Epithelial cell of proximal tubule (primary cell): ENCODE results near the gene REM2. TPM values are rescaled to one million over a fixed set of nuclear protein-coding genes. Genes with fewer than 3 reads are reported as not detected.

Experiments used
- DNase-seq: peaks from one replicate; pipeline ENCODE4 v3.0.0-alpha.2; 2011; ENCODE audit warnings: low read depth
- H3K4me3 ChIP-seq: 2 replicates; pipeline ENCODE4 v1.5.1; 2011; ENCODE audit warnings: low read depth, mild to moderate bottlenecking, low read length
- CTCF ChIP-seq: conservative IDR thresholded peaks from 2 replicates; pipeline ENCODE4 v1.5.1; 2012; ENCODE audit warnings: low read depth, mild to moderate bottlenecking, low read length
- total RNA-seq: library from RNA; depleted of rRNA; stranded (reverse); fragments of >200 nt; gene quantifications from 2 replicates; pipeline ENCODE4 v1.2.3, GENCODE V29; 2015

REM2 gene
- total RNA-seq, 1 donor from 2014 or later: 0.17 TPM

GRCh38 chr14:22932146-22932545 lies 49.1 kb downstream of the REM2 start:
- no peak overlapping the region for H3K4me3 ChIP-seq
- no peak for TF ChIP-seq CTCF
- DNase-seq: no peak

GRCh38 chr14:22935156-22935555 lies 52.1 kb downstream of the REM2 start:
- DNase-seq: no peak
- H3K4me3 ChIP-seq: no peak overlapping the region
- TF ChIP-seq CTCF: no peak

Other genes with a start within 250 kb of the REM2 start
- gene OR6J1, start 238.9 kb upstream of the REM2 start, total RNA-seq: not detected in 2 replicates
- 99.2 and 109 TPM in 2 replicates for gene OXA1L, start 116.5 kb upstream of the REM2 start, total RNA-seq
- 3.5 and 5.6 TPM in 2 replicates for gene SLC7A7, start 67.8 kb upstream of the REM2 start, total RNA-seq
- 160 and 224 TPM in 2 replicates for gene MRPL52, start 53.3 kb upstream of the REM2 start, total RNA-seq
- 224 and 227 TPM in 2 replicates for gene MMP14, start 46.6 kb upstream of the REM2 start, total RNA-seq
- 82.5 and 102 TPM in 2 replicates for gene LRP10, start 11.5 kb upstream of the REM2 start, total RNA-seq
- gene RBM23, start 35.9 kb downstream of the REM2 start, total RNA-seq: 76.4 and 90.6 TPM in 2 replicates
- gene PRMT5, start 46.2 kb downstream of the REM2 start, total RNA-seq: 70.5 and 142 TPM in 2 replicates
- 40.0 and 70.5 TPM in 2 replicates for gene HAUS4, start 73.9 kb downstream of the REM2 start, total RNA-seq
- 63.2 and 105 TPM in 2 replicates for gene AJUBA, start 99.3 kb downstream of the REM2 start, total RNA-seq
- 6.0 and 9.4 TPM in 2 replicates for gene C14orf93, start 126.9 kb downstream of the REM2 start, total RNA-seq
- 388 and 413 TPM in 2 replicates for gene PSMB5, start 151.7 kb downstream of the REM2 start, total RNA-seq
- gene PSMB11, start 159.0 kb downstream of the REM2 start, total RNA-seq: not detected in 2 replicates
- 11.1 and 17.7 TPM in 2 replicates for gene CDH24, start 174.3 kb downstream of the REM2 start, total RNA-seq
- gene ACIN1, start 211.9 kb downstream of the REM2 start, total RNA-seq: 84.1 and 85.2 TPM in 2 replicates
- gene C14orf119, start 212.3 kb downstream of the REM2 start, total RNA-seq: 27.3 and 53.8 TPM in 2 replicates
- not detected in 2 replicates for gene CIROP, start 221.8 kb downstream of the REM2 start, total RNA-seq
- gene CEBPE, start 236.0 kb downstream of the REM2 start, total RNA-seq: not detected in 2 replicates